Measurements from ENCODE around the gene RNF180. TPM values are rescaled to one million over a fixed set of nuclear protein-coding genes. Genes with fewer than 3 reads are reported as not detected.
A peak's percentile ranks its signal among the peaks of the same experiment; 100 is the strongest.

RNF180 gene, protein sequence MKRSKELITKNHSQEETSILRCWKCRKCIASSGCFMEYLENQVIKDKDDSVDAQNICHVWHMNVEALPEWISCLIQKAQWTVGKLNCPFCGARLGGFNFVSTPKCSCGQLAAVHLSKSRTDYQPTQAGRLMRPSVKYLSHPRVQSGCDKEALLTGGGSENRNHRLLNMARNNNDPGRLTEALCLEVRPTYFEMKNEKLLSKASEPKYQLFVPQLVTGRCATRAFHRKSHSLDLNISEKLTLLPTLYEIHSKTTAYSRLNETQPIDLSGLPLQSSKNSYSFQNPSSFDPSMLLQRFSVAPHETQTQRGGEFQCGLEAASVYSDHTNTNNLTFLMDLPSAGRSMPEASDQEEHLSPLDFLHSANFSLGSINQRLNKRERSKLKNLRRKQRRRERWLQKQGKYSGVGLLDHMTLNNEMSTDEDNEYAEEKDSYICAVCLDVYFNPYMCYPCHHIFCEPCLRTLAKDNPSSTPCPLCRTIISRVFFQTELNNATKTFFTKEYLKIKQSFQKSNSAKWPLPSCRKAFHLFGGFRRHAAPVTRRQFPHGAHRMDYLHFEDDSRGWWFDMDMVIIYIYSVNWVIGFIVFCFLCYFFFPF
- 12.5 TPM for polyA plus RNA-seq (ENCODE audit: insufficient read length)
- long read RNA-seq, donor 1, full-length matches to known transcripts = 3 of 3 reads
- long read RNA-seq, donor 1, partial matches to known transcripts = 0 of 3 reads
- long read RNA-seq, donor 1, other reads (novel, unspliced or antisense) = 0 of 3 reads
- long read RNA-seq, donor 2, full-length matches to known transcripts = 1 of 1 reads
- long read RNA-seq, donor 2, partial matches to known transcripts = 0 of 1 reads
- long read RNA-seq, donor 2, other reads (novel, unspliced or antisense) = 0 of 1 reads
- long read RNA-seq, donor 3, full-length matches to known transcripts = 1 of 1 reads
- long read RNA-seq, donor 3, partial matches to known transcripts = 0 of 1 reads
- long read RNA-seq, donor 3, other reads (novel, unspliced or antisense) = 0 of 1 reads
- long read RNA-seq, donor 4 = 0 reads
- long read RNA-seq, donor 5, full-length matches to known transcripts = 2 of 2 reads
- long read RNA-seq, donor 5, partial matches to known transcripts = 0 of 2 reads
- long read RNA-seq, donor 5, other reads (novel, unspliced or antisense) = 0 of 2 reads
- long read RNA-seq, donor 6 = 0 reads
- long read RNA-seq, donor 7, full-length matches to known transcripts = 2 of 2 reads
- long read RNA-seq, donor 7, partial matches to known transcripts = 0 of 2 reads
- long read RNA-seq, donor 7, other reads (novel, unspliced or antisense) = 0 of 2 reads
- long read RNA-seq, donor 8 = 0 reads

GRCh38 chr5:64165500-64166200 is at the start of gene RNF180:
RNF180 (plus strand) TSS chr5:64165843; CDS start chr5:64200808, 34,965 bp downstream.
- DNase-seq = peak; percentile 35

- no peak for DNase-seq
These were observed 40.1 kb upstream of the RNF180 start for GRCh38 chr5:64125521-64125920.

- no peak for DNase-seq
These were observed 39.4 kb upstream of the RNF180 start for GRCh38 chr5:64126202-64126741.

GRCh38 chr5:64140018-64140417 is 25.6 kb upstream of the RNF180 start:
- DNase-seq = no peak

- DNase-seq = no peak
These were observed 21.0 kb upstream of the RNF180 start for GRCh38 chr5:64144425-64145215.

GRCh38 chr5:64145216-64145895 is 20.3 kb upstream of the RNF180 start:
- DNase-seq = no peak

- DNase-seq = no peak
These were observed 18.3 kb upstream of the RNF180 start for GRCh38 chr5:64147379-64147778.

DNA sequence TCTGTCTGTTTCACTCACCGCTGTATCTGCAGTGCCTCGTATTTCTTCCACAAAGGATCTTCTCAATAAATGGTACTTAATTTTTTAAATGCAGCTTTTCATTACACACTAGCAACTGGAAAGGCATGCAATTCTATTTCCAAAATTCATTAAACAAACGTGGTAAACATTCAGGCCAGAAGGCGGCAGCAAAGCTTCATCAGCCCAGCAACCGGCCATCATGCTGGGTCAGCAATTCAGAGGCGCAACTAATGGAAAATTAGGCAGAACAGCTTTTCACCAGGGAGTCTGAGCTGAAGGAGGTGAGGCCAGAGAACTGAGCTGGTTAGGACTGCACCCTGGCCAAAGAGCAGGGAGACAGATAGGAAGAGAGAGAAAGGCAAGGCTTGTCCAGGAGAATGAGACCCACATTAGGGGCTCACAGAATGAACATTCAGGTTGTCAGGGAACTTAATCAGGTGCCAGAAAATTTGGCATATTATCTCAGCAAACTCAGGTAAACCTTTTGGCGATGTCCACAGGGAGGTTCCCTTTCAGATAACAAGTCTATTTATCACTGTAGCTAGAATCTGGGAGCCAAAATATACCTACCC is 17.7 kb upstream of the RNF180 start:
- DNase-seq = no peak

GRCh38 chr5:64149268-64149667 is 16.4 kb upstream of the RNF180 start:
- DNase-seq = no peak

- DNase-seq = no peak
These were observed 15.7 kb upstream of the RNF180 start for GRCh38 chr5:64149857-64150521.

DNA sequence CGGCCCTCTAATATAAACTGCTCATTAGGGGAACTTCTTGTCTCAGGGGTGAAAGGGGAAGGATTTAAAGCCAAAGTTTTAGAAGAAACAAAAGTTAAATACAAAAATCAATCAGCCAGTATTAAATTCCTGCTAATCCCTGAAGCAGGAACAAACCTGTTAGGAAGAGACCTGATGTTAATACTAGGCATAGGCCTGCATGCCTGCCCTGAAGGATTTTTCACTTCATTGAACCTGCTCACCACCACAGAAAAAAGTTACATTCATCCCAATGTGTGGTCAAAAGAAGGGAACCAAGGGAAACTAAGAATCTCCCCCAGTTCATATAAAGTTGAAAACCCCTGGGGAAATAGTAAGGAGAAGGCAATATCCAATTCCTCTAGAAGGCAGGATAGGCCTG is 9.4 kb upstream of the RNF180 start:
- DNase-seq = no peak

DNA sequence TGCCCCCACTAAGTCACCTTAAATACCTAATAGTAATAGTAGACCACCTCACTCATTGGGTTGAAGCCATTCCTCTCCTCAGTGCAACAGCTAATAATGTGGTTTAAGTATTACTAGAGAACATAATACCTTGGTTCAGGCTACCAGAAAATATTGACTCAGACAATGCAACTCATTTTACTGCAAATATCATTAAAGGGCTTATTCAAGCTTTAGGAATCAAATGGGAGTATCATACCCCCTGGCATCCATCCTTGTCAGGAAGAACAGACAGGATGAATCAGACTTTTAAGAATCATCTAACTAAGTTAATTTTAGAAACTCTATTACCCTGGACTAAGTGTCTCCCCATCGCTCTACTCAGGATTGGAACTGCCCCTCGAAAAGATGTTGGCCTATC is 6.8 kb upstream of the RNF180 start:
- DNase-seq = no peak

- no peak for DNase-seq
These were observed 5.4 kb upstream of the RNF180 start for GRCh38 chr5:64160201-64160600.

- DNase-seq = no peak
These were observed 4.2 kb upstream of the RNF180 start for GRCh38 chr5:64161420-64161819.

- no peak for DNase-seq
These were observed 2.5 kb upstream of the RNF180 start for GRCh38 chr5:64163135-64163534.

DNA sequence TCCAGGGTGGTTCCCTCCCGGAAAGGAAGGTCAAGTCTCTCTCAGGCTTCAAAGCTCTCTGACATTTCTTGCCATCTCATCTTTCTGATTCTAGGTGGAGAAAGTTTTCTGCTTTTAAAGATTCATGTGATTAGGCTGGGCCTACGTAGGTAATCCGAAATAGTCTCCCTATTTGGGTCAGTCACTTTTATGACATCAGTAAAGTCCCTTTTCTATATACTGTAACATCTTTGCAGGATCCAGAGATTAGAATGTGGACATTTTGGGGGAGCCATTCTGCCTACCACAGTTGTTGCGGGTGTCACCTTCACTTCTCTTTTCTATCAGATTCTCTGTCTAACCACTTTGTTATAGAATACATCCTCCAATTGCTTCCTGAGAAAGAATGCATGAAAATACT is 1.9 kb upstream of the RNF180 start:
- DNase-seq = no peak

DNA sequence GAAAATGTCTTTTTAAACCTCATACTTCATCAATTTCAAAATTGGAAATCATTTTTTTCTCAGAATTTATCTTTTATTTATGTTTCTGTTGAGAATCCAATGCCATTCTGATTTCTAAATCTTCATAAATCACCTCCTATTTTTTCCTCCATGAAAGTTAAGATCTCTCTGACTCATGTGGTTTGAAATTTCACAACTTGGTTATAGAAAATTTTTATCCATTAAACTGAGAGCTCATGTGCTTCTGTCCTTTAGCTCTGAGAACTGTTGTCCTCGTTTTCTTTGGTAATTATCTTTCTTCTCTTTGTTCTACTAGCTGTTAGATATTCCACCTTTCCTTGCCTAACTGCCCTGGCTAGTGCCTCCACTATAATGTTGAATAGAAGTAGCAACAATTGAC is 1.5 kb upstream of the RNF180 start:
- DNase-seq = no peak

GRCh38 chr5:64165160-64165499 is 513 bp upstream of the RNF180 start:
- DNase-seq = peak; percentile 49

All from left kidney (tissue), 8 donors.